GM19351 (cell line): Measurements from ENCODE around the gene ADAMTS3.

Experiments used
- ATAC-seq: cut with Tn5 transposase; IDR thresholded peaks from one replicate; pipeline ENCODE4 v1.9.1; 2021; ENCODE audit warnings: mild to moderate bottlenecking, moderate library complexity; ENCODE audit not compliant: unreplicated experiment

ADAMTS3 gene

DNA sequence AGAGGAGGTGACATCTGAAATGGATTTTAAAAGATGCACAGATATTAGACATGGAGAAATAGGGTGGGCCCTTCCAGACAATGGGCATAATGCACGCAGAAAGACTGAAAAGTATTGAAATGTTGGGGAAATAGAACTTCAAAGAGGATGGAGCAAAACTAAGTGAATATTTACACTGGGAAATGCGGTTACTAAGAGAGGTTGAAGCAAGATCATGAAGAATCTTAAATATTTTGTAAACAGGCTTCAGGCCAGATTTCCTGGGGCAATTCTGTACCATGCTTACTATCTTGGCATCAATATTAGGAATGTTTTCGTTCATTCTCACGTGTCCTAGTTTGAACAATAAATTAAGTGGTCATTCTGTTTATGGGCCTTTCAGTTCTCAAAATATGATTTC is 216.3 kb downstream of the ADAMTS3 start:
- ATAC-seq = no peak

DNA sequence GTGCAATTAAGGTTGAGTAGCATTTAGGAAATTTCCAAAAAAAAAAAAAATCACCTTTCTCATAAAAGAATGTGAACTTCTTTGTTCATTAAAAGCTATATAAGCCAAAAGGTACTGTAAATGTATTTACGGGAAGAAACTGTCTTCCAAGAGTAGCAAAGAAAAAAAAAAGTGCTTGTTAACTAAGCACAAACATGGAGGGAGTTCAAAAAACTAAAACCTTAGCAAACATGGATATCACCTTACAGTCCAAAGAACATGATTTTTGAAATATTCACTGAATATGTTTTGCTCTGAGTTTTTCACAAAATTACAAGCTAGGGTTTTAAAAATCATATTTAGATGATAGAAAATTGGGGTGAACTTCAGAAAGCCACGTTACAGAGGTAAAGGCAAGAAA is 217.5 kb downstream of the ADAMTS3 start:
- no peak for ATAC-seq

DNA sequence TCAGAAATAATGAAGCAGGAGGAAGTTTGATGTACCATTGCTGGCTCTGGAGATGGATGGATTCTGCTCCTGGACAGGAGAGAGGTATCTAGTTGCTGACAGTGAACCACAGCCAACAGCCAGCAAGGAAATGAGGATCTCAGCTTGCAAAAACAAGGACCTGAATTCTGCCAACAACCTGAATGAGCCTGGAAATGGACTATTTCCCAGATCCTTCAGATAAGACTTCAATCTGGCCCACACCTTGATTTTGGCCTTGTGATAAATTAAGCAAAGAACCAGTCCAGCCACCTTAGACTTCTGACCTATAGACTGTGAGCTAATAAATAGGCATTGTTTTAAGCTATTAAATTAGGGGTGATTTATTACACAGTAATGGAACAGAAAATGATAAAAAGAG is 220.3 kb downstream of the ADAMTS3 start:
- ATAC-seq = no peak

DNA sequence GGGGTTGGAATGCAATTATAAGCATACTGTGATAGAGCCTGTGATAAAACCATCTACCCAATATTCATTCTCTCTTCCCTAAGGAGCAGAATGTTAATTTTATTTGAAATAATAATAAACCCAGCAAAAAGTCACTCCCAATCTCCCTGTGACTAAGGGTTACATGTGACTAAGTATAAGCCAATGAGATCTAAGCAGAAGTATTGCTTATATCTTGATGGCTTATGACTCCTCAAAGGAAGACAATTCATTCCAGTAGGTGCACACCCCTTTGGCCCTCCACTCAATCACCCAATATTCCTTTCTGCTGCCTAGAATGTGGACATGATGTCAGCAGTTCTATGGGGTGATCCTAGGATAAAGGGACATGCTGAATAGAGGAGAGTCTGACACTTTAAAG is 224.6 kb downstream of the ADAMTS3 start:
- ATAC-seq = no peak

DNA sequence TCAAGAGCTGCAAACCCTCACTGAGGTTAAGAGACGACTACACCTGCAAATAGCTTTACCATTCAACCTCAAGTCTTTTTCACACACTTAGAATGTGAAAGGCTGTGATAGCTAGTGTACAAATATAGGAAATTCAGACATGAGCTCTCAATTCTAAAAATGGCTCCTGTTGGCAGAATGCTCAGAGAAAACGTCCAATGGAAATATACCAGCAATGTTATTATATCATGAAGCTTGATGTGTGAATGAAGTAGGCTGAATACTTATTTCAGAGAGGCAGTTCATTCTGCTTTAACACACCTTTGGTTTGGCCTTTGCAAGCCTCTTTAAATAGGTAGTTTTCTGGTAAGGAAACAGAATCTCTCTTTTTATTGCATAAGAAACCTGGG is 227.6 kb downstream of the ADAMTS3 start:
- ATAC-seq = no peak

DNA sequence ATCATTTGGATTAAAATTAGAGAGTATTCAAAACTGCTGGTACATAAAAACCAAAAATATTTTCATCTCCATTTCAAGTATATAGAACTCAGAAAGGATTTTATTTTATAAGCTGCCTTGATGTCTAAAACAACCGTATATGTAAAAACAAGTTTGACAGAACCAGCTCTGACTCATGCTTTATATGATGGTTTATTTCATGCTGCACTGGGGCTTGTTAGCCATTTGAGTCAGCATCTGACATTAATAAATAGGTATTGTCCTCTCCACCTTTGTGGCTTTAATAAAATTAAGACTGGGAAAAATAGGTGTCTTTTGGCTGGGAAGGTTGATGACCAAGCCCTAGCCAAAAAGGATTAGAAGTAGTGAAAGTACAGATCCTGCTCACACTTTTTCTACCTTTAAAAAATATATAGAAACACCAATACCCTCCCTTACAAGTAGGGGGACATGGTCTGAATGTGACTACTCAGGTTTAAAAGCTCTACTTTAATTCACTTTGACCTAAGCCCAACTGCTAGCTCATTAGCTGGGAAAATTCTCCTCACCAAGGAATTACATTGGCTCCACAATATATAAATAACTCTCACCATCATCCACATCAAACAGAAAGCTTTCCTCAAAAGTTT is 228.1 kb downstream of the ADAMTS3 start:
- no peak for ATAC-seq

DNA sequence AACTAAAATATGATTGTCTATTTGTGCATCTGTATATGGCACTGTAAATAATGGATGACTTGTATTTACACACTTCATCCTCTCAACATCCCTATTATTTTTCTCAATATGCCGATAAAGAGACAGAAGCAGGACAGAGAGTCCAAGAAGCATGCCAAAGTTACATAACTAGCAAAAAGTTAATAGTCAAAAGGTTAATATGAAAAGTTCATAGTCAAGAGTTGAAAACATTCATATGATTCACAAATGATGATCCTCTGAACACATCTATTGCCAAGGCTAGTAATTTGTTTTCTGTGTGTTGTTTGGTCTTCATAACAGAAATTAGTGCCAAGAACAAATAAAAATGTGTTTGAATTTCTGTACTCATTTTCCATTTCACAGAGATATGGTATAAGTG is 231.0 kb downstream of the ADAMTS3 start:
- ATAC-seq = no peak

DNA sequence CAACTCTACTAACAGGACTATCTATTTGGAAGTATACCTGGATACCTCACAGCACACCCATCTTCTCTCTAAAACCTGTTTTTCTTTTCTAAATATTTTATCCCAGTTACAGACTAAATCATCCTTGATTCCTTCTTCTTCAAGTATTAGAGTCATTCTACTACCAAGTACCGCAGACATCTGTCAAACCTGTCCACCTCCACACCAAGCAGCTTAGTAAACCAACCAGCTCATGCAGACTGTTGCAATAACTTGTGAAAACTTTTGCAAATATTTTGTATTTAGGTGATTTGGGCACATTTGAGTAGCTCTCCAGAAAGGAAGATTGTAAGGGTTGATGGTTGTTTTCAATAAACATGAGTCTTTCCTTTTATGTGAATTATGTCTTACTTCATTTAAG is 238.6 kb downstream of the ADAMTS3 start:
- no peak for ATAC-seq

DNA sequence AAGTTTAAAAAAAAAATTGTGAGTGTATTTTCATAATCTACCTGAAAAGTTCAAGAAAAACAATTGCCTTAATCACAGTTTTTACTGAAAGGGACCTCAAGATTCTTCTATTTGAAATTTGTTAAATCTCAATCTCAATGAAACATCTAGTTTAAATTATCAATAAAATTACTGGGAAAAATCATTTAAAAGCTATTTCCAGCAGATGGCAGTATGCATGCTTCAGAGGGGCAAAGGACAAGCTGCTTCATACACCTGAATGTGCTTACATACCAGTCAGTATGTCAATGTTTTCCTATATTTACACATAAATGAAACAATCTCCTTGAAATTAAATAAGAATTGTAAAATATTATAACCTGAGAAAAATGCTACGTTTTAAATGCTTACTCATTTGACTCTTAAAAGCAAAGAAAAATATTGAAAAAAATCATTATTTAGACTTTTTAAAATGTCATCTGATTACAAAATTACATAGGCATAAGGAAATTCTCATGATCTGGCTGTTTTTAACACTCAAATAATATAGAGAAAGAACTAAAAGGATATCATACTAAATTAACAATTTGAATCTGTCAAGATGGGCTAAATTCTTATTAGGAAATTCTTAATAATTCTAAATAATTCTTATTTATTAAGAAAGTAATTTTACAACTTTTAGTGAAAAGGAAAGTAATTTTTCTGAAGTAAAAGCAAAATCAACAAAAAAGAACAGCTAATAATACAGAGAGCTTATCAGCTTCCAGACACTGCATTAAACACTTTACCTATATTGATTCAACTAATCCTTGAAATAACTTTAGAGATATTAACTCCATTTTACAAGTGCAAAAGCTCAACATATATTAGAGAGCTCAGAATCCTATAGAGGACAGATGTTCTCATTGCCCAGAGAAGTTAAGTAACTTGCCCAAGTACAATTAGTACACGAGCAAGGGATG is 242.1 kb downstream of the ADAMTS3 start:
- ATAC-seq = peak; percentile 46

DNA sequence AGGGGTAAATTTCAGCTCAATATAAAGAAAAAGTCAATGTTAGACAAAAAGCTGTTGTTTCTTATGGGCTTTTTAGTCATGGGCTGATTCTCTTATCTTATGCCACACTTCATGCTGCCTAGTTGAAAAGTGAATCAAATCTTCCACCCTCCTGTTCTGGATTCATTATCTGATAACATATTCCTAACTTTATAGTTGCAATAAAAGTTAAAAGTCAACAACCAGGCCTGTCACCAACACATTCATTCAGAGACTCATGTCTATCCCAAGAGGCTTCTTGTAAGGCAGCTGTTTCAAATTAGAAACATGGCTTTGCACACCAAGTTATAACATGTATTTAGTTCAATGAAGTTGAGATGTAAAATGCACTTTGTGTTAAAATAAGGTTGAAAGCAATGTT is 243.8 kb downstream of the ADAMTS3 start:
- no peak for ATAC-seq

DNA sequence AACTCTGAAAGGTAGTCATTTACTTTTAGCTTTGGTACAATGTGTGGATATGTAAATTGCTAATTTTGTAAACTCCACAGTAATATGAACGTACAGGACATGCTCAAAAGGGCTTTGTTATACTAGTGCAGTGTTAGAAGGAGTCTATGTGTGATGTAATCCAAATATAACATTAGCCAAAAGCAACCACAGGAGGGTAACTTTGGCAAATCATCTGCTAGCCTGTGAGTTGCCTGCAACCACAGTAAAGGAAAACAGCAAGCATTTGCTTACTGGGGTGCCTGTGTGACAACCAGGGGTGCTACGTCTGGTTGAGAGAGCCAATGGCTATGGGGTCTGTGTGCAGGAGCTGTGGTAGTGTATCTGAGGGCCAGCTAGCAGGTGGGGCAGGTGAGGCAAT is 245.8 kb downstream of the ADAMTS3 start:
- no peak for ATAC-seq

DNA sequence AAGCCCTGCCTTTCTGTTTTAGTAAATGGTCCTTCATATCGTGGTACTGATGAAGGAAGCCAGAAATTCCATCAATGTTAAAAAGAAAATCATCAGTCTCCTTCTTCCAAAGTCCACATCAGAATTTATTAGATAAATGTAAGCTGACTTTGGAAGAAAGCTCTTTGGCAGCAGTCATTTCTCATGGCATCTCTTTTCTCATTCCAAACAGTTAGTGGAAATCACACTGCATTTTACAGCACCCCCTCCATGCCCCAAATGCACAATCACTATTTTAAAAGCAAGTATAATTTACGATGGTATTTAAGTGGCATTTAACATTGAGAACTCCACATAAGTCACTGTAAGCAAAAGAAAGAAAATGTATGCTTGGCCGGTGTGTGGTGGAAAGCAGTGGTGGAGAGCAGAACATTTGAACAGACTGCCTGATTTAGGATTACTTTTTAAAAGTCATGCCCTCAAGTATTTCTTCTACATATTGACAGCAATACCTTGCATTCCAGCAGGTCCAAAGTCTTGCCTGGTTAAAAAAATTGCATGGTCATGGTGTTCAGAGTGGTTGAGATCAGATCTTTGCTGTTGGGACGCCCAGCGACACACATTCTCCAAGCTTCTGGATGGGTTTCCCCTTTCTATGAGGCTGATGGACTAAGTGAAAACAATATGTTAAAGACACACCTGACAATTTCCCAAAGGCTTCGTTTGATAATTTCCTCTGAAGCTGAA is 248.6 kb downstream of the ADAMTS3 start:
- ATAC-seq = no peak

DNA sequence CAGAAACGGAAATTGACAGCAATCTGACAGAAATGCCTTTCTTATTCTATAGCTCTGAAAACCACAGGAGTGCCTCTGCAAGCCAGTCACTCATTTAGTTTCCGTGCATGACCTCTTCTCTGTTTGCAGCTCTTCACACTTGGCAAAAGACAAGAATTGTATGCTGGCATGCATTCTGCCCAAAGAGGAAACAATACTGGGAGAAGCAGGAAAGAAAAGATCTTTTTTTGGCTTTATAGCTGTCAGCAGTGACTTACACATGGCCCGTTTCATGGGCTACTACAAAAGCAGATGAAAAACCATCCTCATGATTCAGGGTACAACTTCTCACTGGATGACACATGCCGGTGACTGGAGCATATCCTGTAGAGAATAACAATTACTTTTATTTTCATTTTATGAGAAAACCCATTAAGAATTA is 249.4 kb downstream of the ADAMTS3 start:
- ATAC-seq = no peak

DNA sequence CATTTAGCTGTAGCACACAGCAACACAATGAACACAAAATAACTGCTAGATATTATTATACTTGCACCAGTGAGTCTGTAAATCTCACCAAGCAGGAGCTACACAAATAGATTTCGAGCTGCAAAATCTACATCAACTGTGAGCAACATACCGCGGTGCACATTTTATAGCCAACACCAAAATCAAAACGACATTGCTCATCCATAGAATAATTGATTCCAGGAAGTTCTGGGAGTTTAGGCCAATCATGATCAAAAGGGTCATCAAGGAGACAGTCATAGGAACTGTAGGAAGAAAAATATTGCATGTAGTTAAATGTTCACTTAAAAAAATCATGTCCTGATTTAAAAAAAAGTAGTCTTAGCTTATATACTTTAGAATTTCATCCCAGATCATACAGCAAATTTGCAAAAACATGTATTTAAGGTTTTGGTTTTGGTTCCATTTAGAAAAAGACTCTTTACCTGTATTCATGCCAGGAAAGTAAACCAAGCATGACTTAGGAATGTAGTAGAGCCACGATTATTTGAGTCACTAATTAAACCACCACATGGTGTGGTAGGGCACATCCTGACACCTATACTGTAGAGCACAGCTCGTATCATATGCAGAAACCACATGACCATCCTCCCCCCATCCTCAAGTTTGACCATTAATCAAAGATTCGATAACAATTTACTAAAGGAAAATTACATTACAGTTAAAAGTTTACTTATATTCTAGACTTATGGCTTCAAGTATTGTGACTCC is 250.4 kb downstream of the ADAMTS3 start:
- no peak for ATAC-seq

DNA sequence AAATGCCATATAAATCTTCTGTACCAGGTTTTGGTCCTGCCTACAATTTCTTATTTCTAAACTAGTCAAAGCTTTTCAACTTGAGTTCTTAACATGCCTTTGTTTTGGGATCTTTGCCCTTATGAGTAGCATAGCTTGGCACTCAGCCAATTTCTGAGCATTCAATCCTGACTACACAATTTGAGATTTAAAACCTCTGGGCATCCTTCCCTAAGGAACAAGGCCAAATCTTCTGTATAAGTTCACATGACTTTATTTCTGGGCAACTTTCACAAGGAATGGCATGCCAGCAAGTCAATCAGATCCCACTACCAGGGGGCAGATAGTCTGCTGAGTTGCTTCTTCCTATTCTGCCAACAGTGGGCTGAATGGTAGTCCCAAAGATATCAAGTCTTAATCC is 254.2 kb downstream of the ADAMTS3 start:
- ATAC-seq = no peak

DNA sequence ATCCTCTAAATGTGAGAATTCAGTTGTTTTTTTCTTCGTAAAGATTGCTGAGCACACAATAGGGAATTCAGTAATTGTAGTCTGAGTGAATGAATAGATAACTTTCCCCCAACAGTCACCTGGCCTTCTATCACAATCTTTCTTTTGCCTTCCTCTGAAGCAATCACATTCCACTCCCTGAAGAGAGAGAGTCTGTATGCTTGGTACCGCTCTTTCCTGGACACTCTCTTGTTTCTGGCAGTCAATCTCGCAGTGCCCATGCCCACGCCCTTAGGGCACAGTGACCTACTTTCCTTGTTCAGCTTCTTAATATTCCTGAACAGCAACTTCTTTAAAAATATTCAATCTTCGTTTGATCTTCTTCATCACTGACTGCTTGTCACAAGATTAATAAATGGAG is 255.9 kb downstream of the ADAMTS3 start:
- no peak for ATAC-seq

DNA sequence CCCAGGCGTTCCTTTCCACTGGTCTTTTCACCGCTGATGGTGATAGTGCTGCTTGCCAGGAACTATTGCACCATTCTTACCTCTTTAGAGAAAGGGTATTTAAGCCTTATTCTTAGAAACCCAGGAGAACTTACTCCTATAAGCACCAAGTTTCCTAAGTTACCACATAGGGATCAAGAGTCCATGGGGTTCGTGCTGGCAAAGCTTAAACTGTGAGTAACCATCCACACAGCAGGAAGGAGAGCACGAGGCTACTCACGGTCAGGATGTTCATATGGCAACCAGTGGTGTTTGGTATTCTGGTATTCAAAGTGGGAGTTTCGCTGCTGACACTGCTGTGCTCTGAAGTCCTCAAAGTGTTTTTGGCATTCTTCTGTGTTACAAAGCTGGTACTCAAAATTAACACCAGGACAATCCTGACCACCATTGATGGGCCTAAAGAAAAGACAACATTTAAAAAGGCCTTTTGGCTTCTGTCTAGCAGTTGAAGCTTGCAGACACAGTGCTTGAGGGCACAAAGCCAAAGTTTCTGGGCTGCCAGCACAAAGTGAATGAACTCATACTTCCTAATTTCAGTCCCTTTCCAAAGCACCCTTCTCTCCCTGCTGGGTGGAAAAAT is 256.9 kb downstream of the ADAMTS3 start:
- no peak for ATAC-seq

DNA sequence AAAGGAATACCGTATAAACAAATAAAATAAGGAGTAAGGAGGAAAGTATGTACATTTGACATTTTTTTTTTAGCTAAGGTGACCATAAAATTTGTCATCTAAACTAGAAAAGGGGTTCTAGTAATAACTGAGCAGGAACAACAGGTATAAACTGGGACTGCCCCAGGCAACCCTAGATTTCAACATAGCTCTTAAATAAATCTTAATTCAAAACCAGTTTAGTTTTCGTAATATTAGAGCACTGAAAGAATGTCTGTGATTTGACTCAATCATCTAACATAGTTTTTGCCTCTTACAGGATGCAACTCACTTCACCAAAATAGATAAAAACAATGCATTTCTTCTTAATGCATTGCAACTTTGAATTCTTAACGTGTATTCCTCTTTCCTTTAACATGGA is 257.7 kb downstream of the ADAMTS3 start:
- no peak for ATAC-seq

DNA sequence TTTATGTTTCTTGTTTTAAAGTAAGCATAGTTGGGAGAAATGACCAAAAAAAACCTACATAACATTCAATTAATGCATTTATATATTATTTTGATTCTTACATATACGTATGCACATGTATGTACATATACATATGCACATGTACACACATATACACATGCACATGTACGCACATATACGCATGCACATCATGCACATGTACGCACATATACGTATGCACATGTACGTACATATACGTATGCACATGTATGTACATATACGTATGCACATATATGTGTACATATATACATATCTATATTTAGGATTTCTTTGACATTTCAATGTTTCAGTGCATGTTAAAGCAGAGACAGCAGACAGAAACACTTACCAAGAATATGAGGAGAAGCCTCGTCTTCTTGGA is 263.4 kb downstream of the ADAMTS3 start:
- no peak for ATAC-seq

DNA sequence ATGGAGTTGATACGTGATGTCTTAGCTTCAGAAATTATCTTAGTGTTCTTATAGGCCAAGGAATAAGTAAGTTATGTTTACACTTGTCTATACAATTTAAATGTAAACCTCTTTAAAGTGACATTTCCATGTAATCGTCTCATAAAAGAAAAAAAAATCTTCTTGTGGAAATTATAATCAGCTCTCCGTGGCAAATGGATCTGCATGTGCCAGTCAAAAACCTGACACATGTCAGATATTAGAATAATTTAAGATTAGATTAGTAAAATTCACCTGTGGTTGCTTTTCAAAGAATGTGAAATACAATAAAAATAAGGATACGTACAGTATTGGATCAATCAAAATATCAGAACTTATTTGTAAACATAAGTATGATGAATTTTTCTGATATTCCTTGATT is 263.9 kb downstream of the ADAMTS3 start:
- no peak for ATAC-seq
